SKM-1 (cell line): Measurements from ENCODE around the gene KIF5C.

ENCODE experiments used
- DNase-seq: peaks from one replicate; lab custom pipeline; 2025; ENCODE audit not compliant: unreplicated experiment; lab: John Stamatoyannopoulos, UW

Gene KIF5C

GRCh38 chr2:149012545-149012944, 137.5 kb downstream of the KIF5C start:
- no peak for DNase-seq

GRCh38 chr2:149015501-149015900, 140.5 kb downstream of the KIF5C start:
- DNase-seq: no peak

GRCh38 chr2:149015926-149016563, 141.0 kb downstream of the KIF5C start:
- DNase-seq: no peak

- peak; percentile 56 for DNase-seq
These were observed 142.3 kb downstream of the KIF5C start for GRCh38 chr2:149017116-149017985.

GRCh38 chr2:149018981-149019380, 144.0 kb downstream of the KIF5C start:
- no peak for DNase-seq

GRCh38 chr2:149019768-149020167, 144.7 kb downstream of the KIF5C start:
- peak; percentile 50 for DNase-seq

GRCh38 chr2:149020432-149020851, 145.4 kb downstream of the KIF5C start:
- DNase-seq: no peak

GRCh38 chr2:149021271-149021719, 146.3 kb downstream of the KIF5C start:
- no peak for DNase-seq

- no peak for DNase-seq
These were observed 146.7 kb downstream of the KIF5C start for GRCh38 chr2:149021761-149022160.

- DNase-seq: no peak
These were observed 148.1 kb downstream of the KIF5C start for GRCh38 chr2:149023091-149023490.

GRCh38 chr2:149027590-149028250, 152.7 kb downstream of the KIF5C start:
- DNase-seq: no peak

GRCh38 chr2:149028377-149028776, 153.3 kb downstream of the KIF5C start:
- no peak for DNase-seq

- DNase-seq: no peak
These were observed 153.9 kb downstream of the KIF5C start for GRCh38 chr2:149028891-149029290.

GRCh38 chr2:149029307-149029965, 154.4 kb downstream of the KIF5C start:
- DNase-seq: no peak

GRCh38 chr2:149031396-149031795, 156.4 kb downstream of the KIF5C start:
- no peak for DNase-seq

GRCh38 chr2:149033716-149034115, 158.7 kb downstream of the KIF5C start:
- DNase-seq: no peak

- no peak for DNase-seq
These were observed 159.4 kb downstream of the KIF5C start for GRCh38 chr2:149034406-149034805.

- DNase-seq: no peak
These were observed 161.7 kb downstream of the KIF5C start for GRCh38 chr2:149036507-149037293.

- DNase-seq: no peak
These were observed 162.8 kb downstream of the KIF5C start for GRCh38 chr2:149037851-149038250.

- DNase-seq: no peak
These were observed 163.6 kb downstream of the KIF5C start, which contains the start of gene LYPD6B for GRCh38 chr2:149038442-149039212. TSS of gene LYPD6B (plus strand) at chr2:149038699. CDS start at chr2:149130949, 92,250 bp downstream.
